GM23338 (cell line): ENCODE data around the gene CBX5.

ENCODE experiments used
- CREB1 ChIP-seq: fragments of 250-450 bp; sonication (Bioruptor Pico); IDR thresholded peaks from 2 replicates; pipeline ENCODE4 v1.5.0; 2020; ENCODE audit warnings: low read depth, mild to moderate bottlenecking, moderate library complexity
- EZH2 ChIP-seq: fragments of 200-600 bp; sonication (generic); IDR thresholded peaks from one replicate; pipeline ENCODE4 v1.8.0; 2017; ENCODE audit warnings: antibody characterized with exemption, mild to moderate bottlenecking, low read depth; ENCODE audit not compliant: unreplicated experiment
- EZH2phosphoT487 ChIP-seq: fragments of 200-600 bp; sonication (generic); IDR thresholded peaks from one replicate; pipeline ENCODE4 v1.8.1; 2018; ENCODE audit warnings: antibody characterized with exemption; ENCODE audit not compliant: unreplicated experiment
- JUNB ChIP-seq: IDR thresholded peaks from one replicate; pipeline ENCODE4 v1.6.1; 2016; ENCODE audit warnings: antibody characterized with exemption; ENCODE audit not compliant: unreplicated experiment
- NANOG ChIP-seq: IDR thresholded peaks from 2 replicates; pipeline ENCODE4 v1.6.1; 2016; ENCODE audit warnings: antibody characterized with exemption, borderline replicate concordance
- POLR2AphosphoS5 ChIP-seq: IDR thresholded peaks from 2 replicates; pipeline ENCODE4 v1.6.1; 2016; ENCODE audit warnings: antibody characterized with exemption, low read depth
- STAT1 ChIP-seq: IDR thresholded peaks from one replicate; pipeline ENCODE4 v1.6.1; 2016; ENCODE audit warnings: antibody characterized with exemption; ENCODE audit not compliant: unreplicated experiment
- ZNF331 ChIP-seq: fragments of 250-450 bp; sonication (Bioruptor Pico); IDR thresholded peaks from 2 replicates; pipeline ENCODE4 v1.5.0; 2020; ENCODE audit warnings: low read depth, mild to moderate bottlenecking, moderate library complexity
- TF ChIP-seq, protein P1 (sequence below), 2 experiments: fragments of 200-600 bp in 1 of 2; sonication (generic) in 1 of 2; conservative IDR thresholded peaks; 2 replicates each; pipeline versions ENCODE4 v1.5.1 to v1.6.1; 2016 to 2017; ENCODE audit warnings: antibody characterized with exemption in 2 of 2, low read depth in 2 of 2, mild to moderate bottlenecking in 2 of 2, moderate library complexity in 1 of 2
- TF ChIP-seq, protein P2 (sequence below): IDR thresholded peaks from one replicate; pipeline ENCODE4 v1.6.1; 2018; ENCODE audit warnings: antibody characterized with exemption; ENCODE audit not compliant: unreplicated experiment
- TF ChIP-seq, protein P3 (sequence below): IDR thresholded peaks from 2 replicates; pipeline ENCODE4 v1.6.1; 2016; ENCODE audit warnings: antibody characterized with exemption
- TF ChIP-seq, protein P4 (sequence below): fragments of 250-450 bp; sonication (Bioruptor Pico); IDR thresholded peaks from 2 replicates; pipeline ENCODE4 v1.5.0; 2020; ENCODE audit warnings: mild to moderate bottlenecking, moderate library complexity

DNA sequence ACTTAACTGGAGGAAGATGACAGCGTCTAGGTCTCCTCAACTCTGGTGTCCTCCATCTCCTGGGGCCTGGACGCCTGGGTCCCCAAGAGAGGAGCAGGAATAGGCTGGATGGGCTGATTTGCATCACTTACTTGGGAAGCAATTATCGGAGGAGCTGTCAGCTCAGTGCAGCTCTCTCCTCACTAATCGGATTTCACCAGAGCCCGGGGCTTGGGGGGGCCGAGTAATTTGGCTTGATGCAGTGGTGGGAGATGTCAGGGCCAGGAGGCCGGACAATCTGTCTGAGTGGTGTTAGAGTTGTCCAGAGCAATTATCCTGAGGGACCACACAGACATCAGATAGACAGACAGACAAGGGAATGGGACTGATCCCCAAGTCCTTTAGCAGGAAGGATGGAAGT, 86.5 kb downstream of the CBX5 start:
- TF ChIP-seq, protein P1, sequence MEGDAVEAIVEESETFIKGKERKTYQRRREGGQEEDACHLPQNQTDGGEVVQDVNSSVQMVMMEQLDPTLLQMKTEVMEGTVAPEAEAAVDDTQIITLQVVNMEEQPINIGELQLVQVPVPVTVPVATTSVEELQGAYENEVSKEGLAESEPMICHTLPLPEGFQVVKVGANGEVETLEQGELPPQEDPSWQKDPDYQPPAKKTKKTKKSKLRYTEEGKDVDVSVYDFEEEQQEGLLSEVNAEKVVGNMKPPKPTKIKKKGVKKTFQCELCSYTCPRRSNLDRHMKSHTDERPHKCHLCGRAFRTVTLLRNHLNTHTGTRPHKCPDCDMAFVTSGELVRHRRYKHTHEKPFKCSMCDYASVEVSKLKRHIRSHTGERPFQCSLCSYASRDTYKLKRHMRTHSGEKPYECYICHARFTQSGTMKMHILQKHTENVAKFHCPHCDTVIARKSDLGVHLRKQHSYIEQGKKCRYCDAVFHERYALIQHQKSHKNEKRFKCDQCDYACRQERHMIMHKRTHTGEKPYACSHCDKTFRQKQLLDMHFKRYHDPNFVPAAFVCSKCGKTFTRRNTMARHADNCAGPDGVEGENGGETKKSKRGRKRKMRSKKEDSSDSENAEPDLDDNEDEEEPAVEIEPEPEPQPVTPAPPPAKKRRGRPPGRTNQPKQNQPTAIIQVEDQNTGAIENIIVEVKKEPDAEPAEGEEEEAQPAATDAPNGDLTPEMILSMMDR (conservative IDR thresholded peaks at IDR 0.05; ENCODE audit: low read depth in 2 of 2), result no peak
- TF ChIP-seq POLR2AphosphoS5, result no peak
- no peak for TF ChIP-seq EZH2
- no peak for TF ChIP-seq ZNF331 (CRISPR knock-in tag)
- TF ChIP-seq, protein P2, sequence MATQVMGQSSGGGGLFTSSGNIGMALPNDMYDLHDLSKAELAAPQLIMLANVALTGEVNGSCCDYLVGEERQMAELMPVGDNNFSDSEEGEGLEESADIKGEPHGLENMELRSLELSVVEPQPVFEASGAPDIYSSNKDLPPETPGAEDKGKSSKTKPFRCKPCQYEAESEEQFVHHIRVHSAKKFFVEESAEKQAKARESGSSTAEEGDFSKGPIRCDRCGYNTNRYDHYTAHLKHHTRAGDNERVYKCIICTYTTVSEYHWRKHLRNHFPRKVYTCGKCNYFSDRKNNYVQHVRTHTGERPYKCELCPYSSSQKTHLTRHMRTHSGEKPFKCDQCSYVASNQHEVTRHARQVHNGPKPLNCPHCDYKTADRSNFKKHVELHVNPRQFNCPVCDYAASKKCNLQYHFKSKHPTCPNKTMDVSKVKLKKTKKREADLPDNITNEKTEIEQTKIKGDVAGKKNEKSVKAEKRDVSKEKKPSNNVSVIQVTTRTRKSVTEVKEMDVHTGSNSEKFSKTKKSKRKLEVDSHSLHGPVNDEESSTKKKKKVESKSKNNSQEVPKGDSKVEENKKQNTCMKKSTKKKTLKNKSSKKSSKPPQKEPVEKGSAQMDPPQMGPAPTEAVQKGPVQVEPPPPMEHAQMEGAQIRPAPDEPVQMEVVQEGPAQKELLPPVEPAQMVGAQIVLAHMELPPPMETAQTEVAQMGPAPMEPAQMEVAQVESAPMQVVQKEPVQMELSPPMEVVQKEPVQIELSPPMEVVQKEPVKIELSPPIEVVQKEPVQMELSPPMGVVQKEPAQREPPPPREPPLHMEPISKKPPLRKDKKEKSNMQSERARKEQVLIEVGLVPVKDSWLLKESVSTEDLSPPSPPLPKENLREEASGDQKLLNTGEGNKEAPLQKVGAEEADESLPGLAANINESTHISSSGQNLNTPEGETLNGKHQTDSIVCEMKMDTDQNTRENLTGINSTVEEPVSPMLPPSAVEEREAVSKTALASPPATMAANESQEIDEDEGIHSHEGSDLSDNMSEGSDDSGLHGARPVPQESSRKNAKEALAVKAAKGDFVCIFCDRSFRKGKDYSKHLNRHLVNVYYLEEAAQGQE, result no peak
- no peak for TF ChIP-seq EZH2phosphoT487
- no peak for TF ChIP-seq CREB1 (CRISPR knock-in tag)
- no peak for TF ChIP-seq JUNB
- TF ChIP-seq NANOG, result no peak
- TF ChIP-seq, protein P3, sequence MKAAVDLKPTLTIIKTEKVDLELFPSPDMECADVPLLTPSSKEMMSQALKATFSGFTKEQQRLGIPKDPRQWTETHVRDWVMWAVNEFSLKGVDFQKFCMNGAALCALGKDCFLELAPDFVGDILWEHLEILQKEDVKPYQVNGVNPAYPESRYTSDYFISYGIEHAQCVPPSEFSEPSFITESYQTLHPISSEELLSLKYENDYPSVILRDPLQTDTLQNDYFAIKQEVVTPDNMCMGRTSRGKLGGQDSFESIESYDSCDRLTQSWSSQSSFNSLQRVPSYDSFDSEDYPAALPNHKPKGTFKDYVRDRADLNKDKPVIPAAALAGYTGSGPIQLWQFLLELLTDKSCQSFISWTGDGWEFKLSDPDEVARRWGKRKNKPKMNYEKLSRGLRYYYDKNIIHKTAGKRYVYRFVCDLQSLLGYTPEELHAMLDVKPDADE, result no peak
- TF ChIP-seq, protein P4, sequence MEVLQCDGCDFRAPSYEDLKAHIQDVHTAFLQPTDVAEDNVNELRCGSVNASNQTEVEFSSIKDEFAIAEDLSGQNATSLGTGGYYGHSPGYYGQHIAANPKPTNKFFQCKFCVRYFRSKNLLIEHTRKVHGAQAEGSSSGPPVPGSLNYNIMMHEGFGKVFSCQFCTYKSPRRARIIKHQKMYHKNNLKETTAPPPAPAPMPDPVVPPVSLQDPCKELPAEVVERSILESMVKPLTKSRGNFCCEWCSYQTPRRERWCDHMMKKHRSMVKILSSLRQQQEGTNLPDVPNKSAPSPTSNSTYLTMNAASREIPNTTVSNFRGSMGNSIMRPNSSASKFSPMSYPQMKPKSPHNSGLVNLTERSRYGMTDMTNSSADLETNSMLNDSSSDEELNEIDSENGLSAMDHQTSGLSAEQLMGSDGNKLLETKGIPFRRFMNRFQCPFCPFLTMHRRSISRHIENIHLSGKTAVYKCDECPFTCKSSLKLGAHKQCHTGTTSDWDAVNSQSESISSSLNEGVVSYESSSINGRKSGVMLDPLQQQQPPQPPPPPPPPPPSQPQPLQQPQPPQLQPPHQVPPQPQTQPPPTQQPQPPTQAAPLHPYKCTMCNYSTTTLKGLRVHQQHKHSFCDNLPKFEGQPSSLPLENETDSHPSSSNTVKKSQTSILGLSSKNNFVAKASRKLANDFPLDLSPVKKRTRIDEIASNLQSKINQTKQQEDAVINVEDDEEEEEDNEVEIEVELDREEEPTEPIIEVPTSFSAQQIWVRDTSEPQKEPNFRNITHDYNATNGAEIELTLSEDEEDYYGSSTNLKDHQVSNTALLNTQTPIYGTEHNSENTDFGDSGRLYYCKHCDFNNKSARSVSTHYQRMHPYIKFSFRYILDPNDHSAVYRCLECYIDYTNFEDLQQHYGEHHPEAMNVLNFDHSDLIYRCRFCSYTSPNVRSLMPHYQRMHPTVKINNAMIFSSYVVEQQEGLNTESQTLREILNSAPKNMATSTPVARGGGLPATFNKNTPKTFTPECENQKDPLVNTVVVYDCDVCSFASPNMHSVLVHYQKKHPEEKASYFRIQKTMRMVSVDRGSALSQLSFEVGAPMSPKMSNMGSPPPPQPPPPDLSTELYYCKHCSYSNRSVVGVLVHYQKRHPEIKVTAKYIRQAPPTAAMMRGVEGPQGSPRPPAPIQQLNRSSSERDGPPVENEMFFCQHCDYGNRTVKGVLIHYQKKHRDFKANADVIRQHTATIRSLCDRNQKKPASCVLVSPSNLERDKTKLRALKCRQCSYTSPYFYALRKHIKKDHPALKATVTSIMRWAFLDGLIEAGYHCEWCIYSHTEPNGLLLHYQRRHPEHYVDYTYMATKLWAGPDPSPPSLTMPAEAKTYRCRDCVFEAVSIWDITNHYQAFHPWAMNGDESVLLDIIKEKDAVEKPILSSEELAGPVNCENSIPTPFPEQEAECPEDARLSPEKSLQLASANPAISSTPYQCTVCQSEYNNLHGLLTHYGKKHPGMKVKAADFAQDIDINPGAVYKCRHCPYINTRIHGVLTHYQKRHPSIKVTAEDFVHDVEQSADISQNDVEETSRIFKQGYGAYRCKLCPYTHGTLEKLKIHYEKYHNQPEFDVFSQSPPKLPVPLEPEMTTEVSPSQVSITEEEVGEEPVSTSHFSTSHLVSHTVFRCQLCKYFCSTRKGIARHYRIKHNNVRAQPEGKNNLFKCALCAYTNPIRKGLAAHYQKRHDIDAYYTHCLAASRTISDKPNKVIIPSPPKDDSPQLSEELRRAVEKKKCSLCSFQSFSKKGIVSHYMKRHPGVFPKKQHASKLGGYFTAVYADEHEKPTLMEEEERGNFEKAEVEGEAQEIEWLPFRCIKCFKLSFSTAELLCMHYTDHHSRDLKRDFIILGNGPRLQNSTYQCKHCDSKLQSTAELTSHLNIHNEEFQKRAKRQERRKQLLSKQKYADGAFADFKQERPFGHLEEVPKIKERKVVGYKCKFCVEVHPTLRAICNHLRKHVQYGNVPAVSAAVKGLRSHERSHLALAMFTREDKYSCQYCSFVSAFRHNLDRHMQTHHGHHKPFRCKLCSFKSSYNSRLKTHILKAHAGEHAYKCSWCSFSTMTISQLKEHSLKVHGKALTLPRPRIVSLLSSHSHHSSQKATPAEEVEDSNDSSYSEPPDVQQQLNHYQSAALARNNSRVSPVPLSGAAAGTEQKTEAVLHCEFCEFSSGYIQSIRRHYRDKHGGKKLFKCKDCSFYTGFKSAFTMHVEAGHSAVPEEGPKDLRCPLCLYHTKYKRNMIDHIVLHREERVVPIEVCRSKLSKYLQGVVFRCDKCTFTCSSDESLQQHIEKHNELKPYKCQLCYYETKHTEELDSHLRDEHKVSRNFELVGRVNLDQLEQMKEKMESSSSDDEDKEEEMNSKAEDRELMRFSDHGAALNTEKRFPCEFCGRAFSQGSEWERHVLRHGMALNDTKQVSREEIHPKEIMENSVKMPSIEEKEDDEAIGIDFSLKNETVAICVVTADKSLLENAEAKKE (CRISPR knock-in tag), result no peak
- no peak for TF ChIP-seq STAT1
